MM.1S (cell line): ENCODE data around the gene MPDZ.

ENCODE experiments used
- DNase-seq: peaks from one replicate; pipeline ENCODE4 v3.0.0-alpha.2; 2015
- H2AFZ ChIP-seq: fragments of 300-600 bp; sonication (generic); 2 replicates; pipeline ENCODE4 v1.6.0; 2016; ENCODE audit warnings: antibody characterized with exemption, low read length
- H3F3A ChIP-seq: fragments of 300-600 bp; sonication (generic); 2 replicates; pipeline ENCODE4 v1.6.1; 2016; ENCODE audit warnings: mild to moderate bottlenecking, antibody characterized with exemption, low read length, moderate library complexity, mixed read lengths; ENCODE audit not compliant: insufficient read depth
- H3K27ac ChIP-seq: fragments of 300-600 bp; sonication (generic); 2 replicates; pipeline ENCODE4 v1.5.1; 2016; ENCODE audit warnings: mild to moderate bottlenecking, low read length
- H3K27me3 ChIP-seq: fragments of 300-600 bp; sonication (generic); replicated peaks from 2 replicates; pipeline ENCODE4 v1.6.0; 2016; ENCODE audit warnings: low read length; ENCODE audit not compliant: insufficient read depth
- H3K36me3 ChIP-seq: fragments of 300-600 bp; sonication (generic); replicated peaks from 2 replicates; pipeline ENCODE4 v1.6.1; 2016; ENCODE audit warnings: mild to moderate bottlenecking, low read length, mixed read lengths; ENCODE audit not compliant: insufficient read depth
- H3K4me1 ChIP-seq: fragments of 300-600 bp; sonication (generic); 2 replicates; pipeline ENCODE4 v1.6.1; 2016; ENCODE audit warnings: low read length, mixed read lengths
- H3K4me2 ChIP-seq: fragments of 300-600 bp; sonication (generic); 2 replicates; pipeline ENCODE4 v1.6.0; 2016; ENCODE audit warnings: low read depth, low read length
- H3K4me3 ChIP-seq: fragments of 300-600 bp; sonication (generic); 2 replicates; pipeline ENCODE4 v1.5.1; 2016; ENCODE audit warnings: low read length, mixed read lengths
- H3K79me2 ChIP-seq: fragments of 300-600 bp; sonication (generic); 2 replicates; pipeline ENCODE4 v1.6.1; 2016; ENCODE audit warnings: mixed run types, low read length, mixed read lengths
- H3K9ac ChIP-seq: fragments of 300-600 bp; sonication (generic); 2 replicates; pipeline ENCODE4 v1.6.1; 2016; ENCODE audit warnings: low read length, mixed read lengths
- H3K9me2 ChIP-seq: fragments of 300-600 bp; sonication (generic); replicated peaks from 2 replicates; pipeline ENCODE4 v1.6.1; 2016; ENCODE audit warnings: mild to moderate bottlenecking, low read length, mixed read lengths; ENCODE audit not compliant: insufficient read depth
- H3K9me3 ChIP-seq: fragments of 300-600 bp; sonication (generic); replicated peaks from 2 replicates; pipeline ENCODE4 v1.6.1; 2016; ENCODE audit warnings: mild to moderate bottlenecking, low read length, mixed read lengths; ENCODE audit not compliant: insufficient read depth
- H4K20me1 ChIP-seq: fragments of 300-600 bp; sonication (generic); 2 replicates; pipeline ENCODE4 v1.6.1; 2016; ENCODE audit warnings: mild to moderate bottlenecking, low read length, moderate library complexity, mixed read lengths; ENCODE audit not compliant: insufficient read depth
- EZH2 ChIP-seq: fragments of 300-600 bp; sonication (generic); optimal IDR thresholded peaks from 2 replicates; pipeline ENCODE3; 2017; ENCODE audit warnings: low read depth, mild to moderate bottlenecking, antibody characterized with exemption, low read length, mixed read lengths
- EZH2phosphoT487 ChIP-seq: fragments of 300-600 bp; sonication (generic); IDR thresholded peaks from 2 replicates; pipeline ENCODE4 v1.6.1; 2018; ENCODE audit warnings: antibody characterized with exemption, low read length
- TF ChIP-seq, protein P1 (sequence below): fragments of 300-600 bp; sonication (generic); IDR thresholded peaks from 2 replicates; pipeline ENCODE4 v1.5.1; 2016; ENCODE audit warnings: antibody characterized with exemption, low read length, mixed read lengths

The MPDZ gene

DNA sequence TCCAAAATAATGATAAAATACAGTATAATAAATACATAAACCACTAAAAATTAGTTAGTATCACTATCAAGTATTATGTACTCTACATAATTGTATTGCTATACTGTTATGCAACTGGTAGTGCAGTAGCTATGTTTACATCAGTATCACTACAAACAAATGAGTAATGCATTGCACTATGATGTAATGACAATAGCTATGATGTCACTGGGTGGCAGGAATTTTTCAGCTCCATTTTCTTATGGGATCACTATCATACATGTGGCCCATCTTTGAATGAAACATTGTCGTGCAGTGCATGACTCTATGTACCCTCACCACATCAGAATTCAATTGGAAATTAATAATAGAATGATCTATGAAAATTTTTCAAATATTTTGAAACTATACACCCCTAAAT lies 201.3 kb downstream of the MPDZ start:
- H3K9ac ChIP-seq: no peak overlapping the region
- H3K9me2 ChIP-seq: no peaks in the 10 kb centered on the region
- no peaks in the 10 kb centered on the region for H4K20me1 ChIP-seq
- H3K4me2 ChIP-seq: no peak overlapping the region
- no peaks in the 10 kb centered on the region for H3K9me3 ChIP-seq
- no peak for DNase-seq
- H3K36me3 ChIP-seq: no peaks in the 10 kb centered on the region
- no peak for TF ChIP-seq EZH2
- no peak for TF ChIP-seq EZH2phosphoT487
- TF ChIP-seq, protein P1, sequence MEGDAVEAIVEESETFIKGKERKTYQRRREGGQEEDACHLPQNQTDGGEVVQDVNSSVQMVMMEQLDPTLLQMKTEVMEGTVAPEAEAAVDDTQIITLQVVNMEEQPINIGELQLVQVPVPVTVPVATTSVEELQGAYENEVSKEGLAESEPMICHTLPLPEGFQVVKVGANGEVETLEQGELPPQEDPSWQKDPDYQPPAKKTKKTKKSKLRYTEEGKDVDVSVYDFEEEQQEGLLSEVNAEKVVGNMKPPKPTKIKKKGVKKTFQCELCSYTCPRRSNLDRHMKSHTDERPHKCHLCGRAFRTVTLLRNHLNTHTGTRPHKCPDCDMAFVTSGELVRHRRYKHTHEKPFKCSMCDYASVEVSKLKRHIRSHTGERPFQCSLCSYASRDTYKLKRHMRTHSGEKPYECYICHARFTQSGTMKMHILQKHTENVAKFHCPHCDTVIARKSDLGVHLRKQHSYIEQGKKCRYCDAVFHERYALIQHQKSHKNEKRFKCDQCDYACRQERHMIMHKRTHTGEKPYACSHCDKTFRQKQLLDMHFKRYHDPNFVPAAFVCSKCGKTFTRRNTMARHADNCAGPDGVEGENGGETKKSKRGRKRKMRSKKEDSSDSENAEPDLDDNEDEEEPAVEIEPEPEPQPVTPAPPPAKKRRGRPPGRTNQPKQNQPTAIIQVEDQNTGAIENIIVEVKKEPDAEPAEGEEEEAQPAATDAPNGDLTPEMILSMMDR: no peak
- H3K27ac ChIP-seq: no peak overlapping the region
- H3F3A ChIP-seq: no peaks in the 10 kb centered on the region
- H3K4me3 ChIP-seq: no peak overlapping the region
- H3K27me3 ChIP-seq: no peaks in the 10 kb centered on the region
- H3K79me2 ChIP-seq: no peaks in the 10 kb centered on the region
- H3K4me1 ChIP-seq: no peaks in the 10 kb centered on the region
- H2AFZ ChIP-seq: no peak overlapping the region

DNA sequence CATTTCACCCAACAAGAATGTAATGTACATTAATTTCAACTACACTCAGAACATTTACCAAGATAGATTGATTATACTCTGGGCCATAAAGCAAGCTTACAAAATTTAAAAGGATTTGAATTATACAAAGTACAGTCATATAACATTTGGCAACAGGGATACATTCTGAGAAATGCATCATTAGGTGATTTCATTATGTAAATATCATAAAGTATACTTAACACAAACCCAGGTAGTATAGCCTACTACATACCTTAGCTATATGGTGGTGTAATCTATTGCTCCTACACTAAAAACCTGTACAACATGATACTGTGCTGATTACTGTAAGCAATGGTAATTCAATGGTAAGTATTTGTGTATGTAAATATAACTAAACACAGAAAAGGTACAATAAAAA lies 202.9 kb downstream of the MPDZ start:
- Histone ChIP-seq H3K27ac (no peak overlapping the region), H3K4me2 (no peak overlapping the region), H3K9me2 (no peaks in the 10 kb centered on the region), H3K79me2 (no peaks in the 10 kb centered on the region), H3F3A (no peaks in the 10 kb centered on the region), H4K20me1 (no peaks in the 10 kb centered on the region), H3K4me1 (no peaks in the 10 kb centered on the region), H2AFZ (no peak overlapping the region), H3K9me3 (no peaks in the 10 kb centered on the region), H3K9ac (no peak overlapping the region), H3K36me3 (no peaks in the 10 kb centered on the region), H3K4me3 (no peak overlapping the region), H3K27me3 (no peaks in the 10 kb centered on the region)
- TF ChIP-seq EZH2: no peak
- no peak for TF ChIP-seq EZH2phosphoT487
- TF ChIP-seq, protein P1: no peak
- no peak for DNase-seq

DNA sequence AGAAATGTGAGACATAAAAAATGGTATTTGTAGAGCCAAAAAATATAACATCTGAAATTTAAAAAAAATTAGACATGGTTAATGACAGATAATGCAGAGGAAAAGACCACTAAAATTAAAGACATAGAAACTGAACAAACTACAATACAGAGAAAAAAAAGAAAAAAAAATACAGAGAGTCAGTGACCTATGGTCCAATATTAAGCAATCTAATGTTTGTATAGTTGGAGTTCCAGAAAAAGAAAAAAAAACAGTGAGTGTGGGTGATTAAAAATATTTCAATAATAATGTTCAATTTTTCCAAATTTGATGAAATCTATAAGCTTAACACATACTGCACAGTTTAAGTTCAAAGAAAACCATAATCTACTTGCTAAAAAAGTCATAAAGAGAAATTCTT lies 207.6 kb downstream of the MPDZ start:
- H3K9me2 ChIP-seq: no peaks in the 10 kb centered on the region
- no peak overlapping the region for H3K4me2 ChIP-seq
- H3K27me3 ChIP-seq: no peaks in the 10 kb centered on the region
- no peaks in the 10 kb centered on the region for H3K4me1 ChIP-seq
- H3K9me3 ChIP-seq: no peaks in the 10 kb centered on the region
- H3K27ac ChIP-seq: no peak overlapping the region
- no peak for TF ChIP-seq EZH2phosphoT487
- TF ChIP-seq, protein P1: no peak
- no peak for TF ChIP-seq EZH2
- H3K36me3 ChIP-seq: no peaks in the 10 kb centered on the region
- DNase-seq: no peak
- no peak overlapping the region for H3K4me3 ChIP-seq
- H4K20me1 ChIP-seq: no peaks in the 10 kb centered on the region
- H3F3A ChIP-seq: no peaks in the 10 kb centered on the region
- H3K79me2 ChIP-seq: no peaks in the 10 kb centered on the region
- no peak overlapping the region for H3K9ac ChIP-seq
- H2AFZ ChIP-seq: no peak overlapping the region
